ENCODE results near the gene TMEM47. TPM values are rescaled to one million over a fixed set of nuclear protein-coding genes. Genes with fewer than 3 reads are reported as not detected.

Gene TMEM47
- 100 to 1,000 TPM; 189 to 366 TPM for total RNA-seq

GRCh38 chrX:34656842-34657725 is at the start of gene TMEM47:
TSS of gene TMEM47 (minus strand) at chrX:34657285. CDS start at chrX:34657029, 256 bp downstream.
- H3K27ac ChIP-seq = peak within 1 kb of the TSS; percentile 82 to 86
- DNase-seq (ENCODE audit: low spot score) = no peak

DNA sequence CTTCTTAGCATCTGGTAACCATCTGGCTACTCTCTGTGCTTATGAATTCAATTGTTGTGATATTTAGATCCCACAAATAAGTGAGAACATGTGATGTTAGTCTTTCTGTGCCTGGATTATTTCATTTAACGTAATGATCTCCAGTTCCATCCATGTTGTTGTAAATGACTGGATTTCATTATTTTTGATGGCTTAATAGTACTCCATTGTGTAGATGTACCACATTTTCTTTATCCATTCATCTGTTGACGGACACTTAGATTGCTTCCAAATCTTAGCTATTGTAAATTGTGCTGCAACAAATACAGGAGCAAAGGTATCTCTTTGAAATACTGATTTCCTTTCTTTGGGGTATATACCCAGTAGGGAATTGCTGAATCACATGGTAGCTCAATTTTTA is 30.0 kb upstream of the TMEM47 start:
- no peak for ATAC-seq (ENCODE audit: insufficient number of reproducible peaks, low FRiP score, low read depth)
- Histone ChIP-seq H3K4me3 (no peak overlapping the region), H3K9me3 (no peaks in the 10 kb centered on the region), H3K36me3 (no peaks in the 10 kb centered on the region), H3K4me1 (ENCODE audit: control insufficient read depth in 1 of 2, low read depth in 2 of 2) (no peaks in the 10 kb centered on the region), H3K27ac (no peak overlapping the region), H3K27me3 (replicated peaks; ENCODE audit: insufficient read depth) (no peaks in the 10 kb centered on the region)
- no peak for DNase-seq (ENCODE audit: low spot score)
- TF ChIP-seq, protein P1, sequence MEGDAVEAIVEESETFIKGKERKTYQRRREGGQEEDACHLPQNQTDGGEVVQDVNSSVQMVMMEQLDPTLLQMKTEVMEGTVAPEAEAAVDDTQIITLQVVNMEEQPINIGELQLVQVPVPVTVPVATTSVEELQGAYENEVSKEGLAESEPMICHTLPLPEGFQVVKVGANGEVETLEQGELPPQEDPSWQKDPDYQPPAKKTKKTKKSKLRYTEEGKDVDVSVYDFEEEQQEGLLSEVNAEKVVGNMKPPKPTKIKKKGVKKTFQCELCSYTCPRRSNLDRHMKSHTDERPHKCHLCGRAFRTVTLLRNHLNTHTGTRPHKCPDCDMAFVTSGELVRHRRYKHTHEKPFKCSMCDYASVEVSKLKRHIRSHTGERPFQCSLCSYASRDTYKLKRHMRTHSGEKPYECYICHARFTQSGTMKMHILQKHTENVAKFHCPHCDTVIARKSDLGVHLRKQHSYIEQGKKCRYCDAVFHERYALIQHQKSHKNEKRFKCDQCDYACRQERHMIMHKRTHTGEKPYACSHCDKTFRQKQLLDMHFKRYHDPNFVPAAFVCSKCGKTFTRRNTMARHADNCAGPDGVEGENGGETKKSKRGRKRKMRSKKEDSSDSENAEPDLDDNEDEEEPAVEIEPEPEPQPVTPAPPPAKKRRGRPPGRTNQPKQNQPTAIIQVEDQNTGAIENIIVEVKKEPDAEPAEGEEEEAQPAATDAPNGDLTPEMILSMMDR (IDR thresholded peaks at IDR 0.05) = no peak

More at GRCh38 chrX:34656842-34657725, at the start of gene TMEM47:
- ATAC-seq (ENCODE audit: insufficient number of reproducible peaks, low FRiP score, low read depth) = peak; percentile 47
- H3K27me3 ChIP-seq (replicated peaks; ENCODE audit: insufficient read depth) = no peaks in the 10 kb centered on the region
- H3K4me3 ChIP-seq = peak within 1 kb of the TSS; percentile 83
- no peaks in the 10 kb centered on the region for H3K36me3 ChIP-seq
- no peaks in the 10 kb centered on the region for H3K4me1 ChIP-seq (ENCODE audit: control insufficient read depth in 1 of 2, low read depth in 2 of 2)
- TF ChIP-seq, protein P1 (IDR thresholded peaks at IDR 0.05) = no peak
- H3K9me3 ChIP-seq = no peaks in the 10 kb centered on the region

DNA sequence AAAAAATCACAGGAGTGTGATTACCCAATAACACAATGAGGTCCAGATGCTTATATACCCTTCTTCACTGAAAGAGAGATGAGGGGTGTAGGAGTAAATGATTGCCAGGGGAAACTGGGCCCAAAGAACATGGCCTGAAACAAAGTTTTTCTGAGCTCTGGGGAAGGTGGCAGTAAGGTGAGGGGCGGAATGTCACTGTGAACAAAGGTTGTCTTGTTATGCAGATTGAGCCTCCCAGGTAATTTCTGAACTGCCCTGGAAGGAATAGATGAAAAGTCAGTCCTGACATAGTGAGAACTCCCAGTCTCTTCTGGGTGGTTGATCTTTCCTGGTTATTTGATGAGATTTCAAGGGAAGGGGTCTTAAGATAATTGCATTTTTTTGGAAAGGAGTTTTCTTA is 2.5 kb upstream of the TMEM47 start:
- DNase-seq (ENCODE audit: low spot score) (no peak), ATAC-seq (ENCODE audit: insufficient number of reproducible peaks, low FRiP score, low read depth) (no peak)
- H3K4me3 ChIP-seq = no peak overlapping the region
- H3K27ac ChIP-seq = no peak overlapping the region
- no peaks in the 10 kb centered on the region for H3K9me3 ChIP-seq
- H3K27me3 ChIP-seq (replicated peaks; ENCODE audit: insufficient read depth) = no peaks in the 10 kb centered on the region
- TF ChIP-seq, protein P1 (IDR thresholded peaks at IDR 0.05) = no peak
- H3K4me1 ChIP-seq (ENCODE audit: control insufficient read depth in 1 of 2, low read depth in 2 of 2) = no peaks in the 10 kb centered on the region
- H3K36me3 ChIP-seq = no peaks in the 10 kb centered on the region

DNA sequence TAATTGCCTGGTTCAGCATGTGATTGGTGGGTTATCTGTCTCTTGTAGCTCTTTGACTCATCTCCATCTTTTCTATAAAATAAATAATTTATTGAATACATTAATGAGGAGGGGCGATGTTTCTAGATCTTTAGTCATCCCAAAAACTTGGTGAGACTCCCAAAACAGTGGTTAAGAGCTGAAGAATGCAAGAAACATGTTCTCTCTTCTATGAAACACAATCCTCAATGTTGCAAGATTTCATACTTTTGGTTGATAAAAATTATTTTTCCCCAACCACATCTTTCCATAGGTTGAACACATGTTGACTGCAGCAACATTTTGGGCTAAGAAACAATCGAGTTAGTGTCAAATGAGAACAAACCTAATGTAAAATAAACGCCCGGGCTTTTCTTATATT is 1.2 kb upstream of the TMEM47 start:
- DNase-seq (ENCODE audit: low spot score) (no peak), ATAC-seq (ENCODE audit: insufficient number of reproducible peaks, low FRiP score, low read depth) (no peak)
- TF ChIP-seq, protein P1 (IDR thresholded peaks at IDR 0.05) = no peak
- Histone ChIP-seq H3K27ac (no peak overlapping the region), H3K9me3 (no peaks in the 10 kb centered on the region), H3K4me3 (no peak overlapping the region), H3K36me3 (no peaks in the 10 kb centered on the region), H3K27me3 (replicated peaks; ENCODE audit: insufficient read depth) (no peaks in the 10 kb centered on the region), H3K4me1 (ENCODE audit: control insufficient read depth in 1 of 2, low read depth in 2 of 2) (no peaks in the 10 kb centered on the region)

GRCh38 chrX:34657726-34658070 is 613 bp upstream of the TMEM47 start:
- no peak for ATAC-seq (ENCODE audit: insufficient number of reproducible peaks, low FRiP score, low read depth)

More at GRCh38 chrX:34657726-34658070, 613 bp upstream of the TMEM47 start:
- Histone ChIP-seq H3K4me1 (ENCODE audit: control insufficient read depth in 1 of 2, low read depth in 2 of 2) (no peaks in the 10 kb centered on the region), H3K36me3 (no peaks in the 10 kb centered on the region), H3K4me3 (peak overlapping the region; percentile 83), H3K9me3 (no peaks in the 10 kb centered on the region), H3K27ac (peak overlapping the region; percentile 69 to 86), H3K27me3 (replicated peaks; ENCODE audit: insufficient read depth) (no peaks in the 10 kb centered on the region)
- DNase-seq (ENCODE audit: low spot score) = no peak
- TF ChIP-seq, protein P1 (IDR thresholded peaks at IDR 0.05) = no peak
